HG03045 (cell line): ENCODE results near the gene THTPA.

Source experiments
- ATAC-seq: cut with Tn5 transposase; IDR thresholded peaks from one replicate; pipeline ENCODE4 v1.9.1; 2021; ENCODE audit warnings: mild to moderate bottlenecking, moderate library complexity; ENCODE audit not compliant: unreplicated experiment

Gene THTPA, protein sequence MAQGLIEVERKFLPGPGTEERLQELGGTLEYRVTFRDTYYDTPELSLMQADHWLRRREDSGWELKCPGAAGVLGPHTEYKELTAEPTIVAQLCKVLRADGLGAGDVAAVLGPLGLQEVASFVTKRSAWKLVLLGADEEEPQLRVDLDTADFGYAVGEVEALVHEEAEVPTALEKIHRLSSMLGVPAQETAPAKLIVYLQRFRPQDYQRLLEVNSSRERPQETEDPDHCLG

DNA sequence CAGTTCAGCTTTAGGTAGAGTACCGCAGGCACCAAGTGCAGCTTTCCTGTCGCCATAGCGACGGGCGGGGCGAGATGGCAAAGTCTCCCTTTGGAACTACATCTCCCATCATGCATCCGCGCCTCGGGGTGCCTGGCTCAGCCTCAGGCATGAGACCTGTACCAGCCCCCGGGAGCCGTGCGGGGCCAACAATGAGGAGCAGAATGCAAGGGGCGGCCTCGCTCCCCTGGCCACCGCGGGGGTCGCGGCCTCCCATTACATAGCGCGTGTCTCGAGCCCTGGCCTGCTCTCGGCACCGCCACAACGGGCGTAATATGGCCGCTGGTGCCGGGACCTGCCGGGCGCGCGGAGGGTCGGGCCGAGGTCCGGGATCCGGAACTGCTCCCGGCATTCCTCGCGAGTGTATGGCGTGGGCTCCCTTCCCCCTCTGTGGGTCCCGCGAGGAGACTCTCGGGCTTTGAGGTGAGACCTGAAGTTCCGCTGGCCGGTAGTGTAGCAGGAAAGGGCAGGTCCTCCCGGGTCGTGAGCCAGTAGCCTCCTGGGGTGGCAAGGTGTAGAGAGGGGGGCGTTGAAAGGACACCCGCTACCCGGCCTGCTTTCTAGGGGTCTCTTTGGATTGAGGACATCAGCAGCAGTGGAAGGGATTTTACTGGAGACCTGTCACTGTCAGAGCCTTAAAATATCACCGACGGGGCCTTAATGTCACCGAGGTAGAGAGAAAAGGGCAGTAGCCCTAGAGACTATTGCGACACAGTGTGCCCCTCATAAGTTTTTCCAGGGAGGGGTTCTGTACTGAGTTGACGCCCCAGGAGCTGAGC lies at the start of gene THTPA:
TSS of gene THTPA (plus strand) at position 390 of the 818 bp plus-strand sequence. CDS start 487 bp downstream, outside the sequence.
- peak; percentile 86 for ATAC-seq

DNA sequence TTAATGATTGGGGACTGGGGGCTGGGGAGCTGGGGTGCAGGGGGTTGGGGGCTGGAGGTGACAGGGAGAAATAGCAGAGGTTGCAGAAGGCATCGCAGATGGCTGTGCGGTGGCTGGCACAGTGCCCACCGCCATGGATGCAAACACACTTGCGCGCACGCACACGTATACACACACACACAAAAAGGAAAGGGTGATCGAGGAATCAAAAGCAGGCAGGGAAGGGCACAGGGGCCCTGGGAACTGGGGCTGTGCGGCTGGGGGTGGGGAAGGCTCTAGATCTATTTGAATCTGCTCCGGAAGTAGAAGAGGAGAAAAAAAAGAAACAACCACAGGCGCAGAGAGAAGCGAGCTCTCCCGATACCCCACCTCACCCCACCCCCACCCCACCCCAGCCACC lies 43.9 kb upstream of the THTPA start:
- ATAC-seq = no peak

DNA sequence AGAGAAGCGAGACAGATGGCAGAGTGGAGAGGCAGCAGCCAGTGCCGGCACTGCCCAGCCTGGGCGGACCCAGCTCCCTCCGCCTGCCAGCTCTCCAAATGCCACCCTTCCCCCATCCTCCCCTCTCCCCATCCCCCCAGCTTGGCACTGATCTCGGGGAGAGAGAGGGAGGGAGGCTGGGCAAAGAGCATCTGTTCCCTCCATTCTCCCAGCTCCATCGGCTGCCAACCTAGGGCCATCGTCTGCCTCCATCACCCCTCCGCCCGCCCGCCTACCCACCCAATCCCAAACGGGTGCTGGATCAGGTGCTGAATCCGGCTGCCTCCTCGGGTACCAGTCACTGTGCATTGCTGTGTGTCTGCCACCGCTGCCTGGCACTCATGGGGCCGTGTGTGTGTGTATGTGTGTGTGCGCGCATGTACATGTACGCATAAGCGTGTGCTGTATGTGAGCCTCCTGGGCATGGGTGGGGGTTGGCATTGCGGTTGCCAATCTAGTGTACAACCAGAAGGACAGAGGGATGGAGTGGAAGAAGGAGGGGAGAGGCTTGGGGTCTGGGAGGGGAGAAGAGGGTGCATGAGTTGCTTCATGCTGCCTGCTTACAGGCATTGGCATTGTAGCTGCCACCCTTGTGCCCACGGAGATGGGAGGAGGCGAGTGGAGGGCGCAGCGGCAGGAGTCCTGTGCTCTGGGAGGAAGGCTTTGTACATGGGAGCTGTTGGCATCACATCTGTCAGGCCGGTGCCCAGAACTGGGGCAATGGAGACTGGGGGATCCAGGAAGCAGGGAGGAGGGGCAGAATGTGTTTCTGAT lies 42.9 kb upstream of the THTPA start:
- no peak for ATAC-seq

DNA sequence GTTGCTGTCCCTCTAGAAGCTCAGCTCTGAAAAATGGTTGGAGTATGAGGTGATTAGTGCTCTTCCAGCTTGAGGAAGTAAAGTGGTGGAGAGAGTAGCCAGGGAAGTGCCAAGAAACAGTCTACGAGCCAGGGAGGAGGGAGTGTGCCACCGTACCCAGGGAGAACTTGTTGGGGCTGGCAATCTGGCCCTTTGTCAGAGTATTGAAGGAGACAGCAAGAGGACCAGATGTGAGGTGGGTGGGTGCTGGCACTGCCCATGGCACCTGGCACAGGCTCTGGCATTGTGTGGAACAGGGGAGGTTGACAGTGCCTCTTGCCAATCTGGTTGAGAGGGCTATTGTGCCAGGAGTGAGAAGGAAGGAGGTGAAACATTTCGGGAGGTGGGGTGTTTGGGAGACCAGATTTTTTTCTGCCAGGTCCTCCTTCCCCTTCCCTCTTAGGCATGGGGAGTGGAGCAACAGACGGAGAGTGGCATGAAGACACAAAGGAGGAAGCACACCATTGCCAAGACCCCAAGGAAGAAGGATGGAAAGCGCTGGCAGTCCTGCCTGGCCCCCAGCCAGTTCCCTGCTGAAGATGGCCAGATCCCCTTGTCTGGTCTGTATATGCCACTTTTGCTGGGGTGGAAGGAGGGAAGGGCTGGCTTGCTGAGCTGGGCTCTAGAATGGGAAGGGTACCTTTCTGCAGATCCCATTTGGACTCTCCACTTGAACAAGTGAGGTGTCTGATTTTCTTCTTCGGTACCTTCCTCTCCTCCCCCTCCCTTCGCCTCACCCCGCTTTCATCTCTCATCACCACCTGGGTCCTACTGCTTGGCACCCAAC lies 42.0 kb upstream of the THTPA start:
- ATAC-seq = no peak

DNA sequence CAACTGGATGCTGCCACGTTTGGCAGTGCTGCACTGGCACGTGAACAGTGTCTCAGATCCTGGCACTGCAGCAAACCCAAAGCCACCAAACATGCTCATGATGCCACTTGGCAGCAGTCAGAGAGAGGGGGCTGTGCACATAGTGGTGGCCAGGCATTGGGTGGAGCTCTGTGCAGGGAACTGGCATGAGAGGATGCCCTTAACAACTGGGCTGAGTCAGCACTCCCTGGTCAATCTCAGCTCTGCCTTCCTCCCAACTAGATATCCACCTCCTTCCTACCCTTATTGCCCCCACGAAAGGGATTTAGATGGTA lies 41.5 kb upstream of the THTPA start:
- no peak for ATAC-seq

DNA sequence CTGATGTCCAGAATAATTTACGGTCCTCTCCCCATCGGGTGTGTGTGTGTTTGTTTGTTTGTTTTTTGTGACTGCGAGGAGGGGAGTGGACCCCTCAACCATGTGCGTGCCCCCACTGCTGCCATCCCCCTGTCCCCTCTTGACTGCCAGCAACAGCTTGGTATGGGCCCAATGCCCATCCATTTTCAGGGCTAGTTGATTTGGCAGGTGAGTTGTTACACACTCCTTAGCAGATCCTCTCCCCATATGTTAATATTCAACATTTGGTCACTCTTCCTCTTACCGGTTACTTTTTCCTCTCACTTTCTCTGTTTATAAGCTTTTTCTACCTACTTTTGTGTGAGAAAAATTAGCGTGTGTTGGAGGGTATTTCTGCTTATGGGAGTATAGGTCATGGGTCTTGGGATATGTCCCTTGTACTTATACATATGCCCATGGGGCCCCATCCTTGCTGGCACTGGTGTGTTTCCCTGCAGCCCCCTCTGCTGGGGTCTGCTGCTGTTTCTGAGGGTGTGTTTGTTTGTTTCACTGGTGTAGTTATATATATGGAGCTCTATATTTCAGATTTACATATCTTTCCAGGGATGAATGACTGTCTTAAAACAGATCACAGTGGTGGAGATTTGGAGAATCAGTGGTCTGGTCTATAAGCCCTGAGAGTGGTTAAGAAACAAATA lies 38.3 kb upstream of the THTPA start:
- ATAC-seq = no peak

DNA sequence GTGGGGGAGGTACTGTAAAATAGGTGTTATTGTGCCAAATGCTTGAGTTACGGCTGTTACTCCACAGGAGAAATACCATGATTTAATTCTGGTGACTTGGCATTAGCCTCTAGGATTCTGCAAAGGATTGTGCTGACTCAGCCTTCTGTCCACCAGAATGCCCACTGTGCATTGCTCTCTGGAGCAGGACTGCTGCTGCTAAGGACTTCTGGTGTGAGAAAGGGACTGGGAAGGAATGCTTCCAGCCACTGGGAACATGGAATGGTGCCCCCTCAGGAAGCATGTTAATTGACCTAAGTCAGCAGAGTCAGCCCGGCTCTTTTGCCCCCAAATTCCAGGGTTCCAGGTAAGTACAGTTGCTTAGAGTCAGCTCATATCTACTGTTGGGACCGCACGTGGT lies 37.4 kb upstream of the THTPA start:
- no peak for ATAC-seq

DNA sequence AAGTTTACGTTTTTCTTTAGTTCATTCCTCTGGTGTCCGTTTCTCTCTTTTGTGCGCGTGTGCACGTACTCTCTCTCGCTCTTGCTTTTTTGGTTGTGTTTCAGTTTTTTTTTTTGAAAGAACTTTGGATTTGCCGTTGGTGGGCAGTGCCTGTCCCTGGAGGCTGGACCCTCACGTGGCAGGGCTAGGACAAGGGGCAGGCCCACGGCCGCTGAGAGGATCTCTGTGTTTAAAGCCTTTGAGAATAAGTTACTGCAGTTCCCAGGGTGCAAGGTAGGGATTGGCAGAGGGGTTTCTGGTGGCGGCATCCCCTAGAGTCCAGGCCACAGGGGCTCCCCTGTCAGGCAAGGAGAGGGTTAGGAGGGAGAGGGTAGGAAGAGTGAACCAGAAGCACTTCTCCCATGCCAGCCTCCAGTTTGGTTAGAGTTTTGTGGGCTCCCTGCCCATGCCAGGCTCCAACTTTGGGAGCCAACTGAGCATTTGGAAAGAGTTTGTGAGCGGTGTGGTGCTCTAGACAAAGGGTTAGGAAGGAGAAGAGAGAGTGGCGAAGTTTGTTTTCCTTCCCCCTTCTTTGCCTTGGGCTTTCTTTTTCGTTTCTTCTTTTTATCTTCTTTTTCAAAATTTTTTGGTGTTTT lies 35.1 kb upstream of the THTPA start:
- no peak for ATAC-seq

DNA sequence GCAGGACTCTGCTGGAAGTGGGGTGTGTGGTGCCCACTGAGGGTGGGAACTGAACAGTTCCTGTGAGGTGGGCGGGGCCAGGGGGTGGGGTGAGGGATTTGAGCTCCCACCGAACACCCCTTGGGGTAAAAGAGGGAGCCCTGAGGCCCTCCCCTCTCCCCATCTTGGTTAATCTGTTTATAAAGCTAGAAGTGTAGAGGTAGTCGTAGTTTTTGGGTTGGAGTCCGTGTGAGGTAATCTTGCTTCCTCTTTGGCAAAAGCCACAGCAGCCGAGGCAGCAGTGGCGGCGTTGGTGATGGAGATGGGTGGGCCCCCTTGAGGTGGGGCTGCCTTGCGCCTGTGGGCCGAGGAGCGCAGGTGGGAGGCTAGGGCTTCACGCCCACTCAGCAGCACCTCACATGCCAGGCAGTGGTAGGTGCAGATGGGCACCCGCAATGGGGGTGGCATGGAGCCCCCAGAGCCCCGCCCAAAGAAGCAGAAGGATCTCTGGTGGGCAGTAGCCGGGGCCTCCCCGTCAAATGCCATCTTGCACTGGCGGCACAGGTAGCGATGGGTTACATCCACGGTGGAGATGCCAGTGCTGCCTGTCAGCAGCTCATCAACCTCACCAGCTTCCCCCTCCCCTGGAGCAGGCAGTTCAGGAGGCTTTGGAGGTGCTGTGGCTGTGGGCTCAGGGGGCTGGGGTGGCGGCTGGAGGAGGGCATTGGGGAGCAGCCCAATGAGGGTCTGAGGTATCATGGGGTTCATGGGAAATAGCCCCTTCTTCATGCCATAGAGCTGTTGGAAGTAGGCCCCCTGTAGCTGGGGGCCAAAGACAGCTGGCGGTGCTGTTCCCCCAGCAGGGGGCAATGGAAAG lies 34.1 kb upstream of the THTPA start:
- ATAC-seq = no peak

DNA sequence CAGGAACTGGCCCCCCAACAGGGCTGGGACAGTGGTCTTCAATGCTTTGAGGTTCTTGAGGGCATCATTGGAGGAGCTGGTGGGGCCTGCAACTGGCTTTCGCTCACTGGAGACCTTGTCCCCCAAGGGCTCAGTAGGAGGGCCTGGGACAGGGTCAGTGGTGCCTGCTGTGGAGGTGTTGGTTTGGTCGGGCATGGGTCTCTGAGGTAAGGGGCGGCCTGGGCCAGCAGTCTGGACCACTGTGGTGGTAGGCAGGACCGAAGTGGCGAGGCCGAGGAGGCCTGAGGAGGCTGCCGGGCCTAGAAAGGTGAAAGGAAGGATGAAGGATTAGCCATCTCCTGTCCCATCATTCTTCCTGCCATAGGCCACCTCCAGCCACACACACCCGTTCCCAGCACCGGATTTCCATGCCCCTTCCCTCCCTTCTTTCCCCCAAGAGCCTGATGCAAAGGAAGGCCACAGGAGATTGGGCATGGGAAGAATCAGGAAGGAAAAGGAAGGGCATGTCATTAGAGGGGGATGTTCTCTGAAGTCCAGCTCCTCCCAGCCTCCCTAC lies 33.4 kb upstream of the THTPA start:
- no peak for ATAC-seq

DNA sequence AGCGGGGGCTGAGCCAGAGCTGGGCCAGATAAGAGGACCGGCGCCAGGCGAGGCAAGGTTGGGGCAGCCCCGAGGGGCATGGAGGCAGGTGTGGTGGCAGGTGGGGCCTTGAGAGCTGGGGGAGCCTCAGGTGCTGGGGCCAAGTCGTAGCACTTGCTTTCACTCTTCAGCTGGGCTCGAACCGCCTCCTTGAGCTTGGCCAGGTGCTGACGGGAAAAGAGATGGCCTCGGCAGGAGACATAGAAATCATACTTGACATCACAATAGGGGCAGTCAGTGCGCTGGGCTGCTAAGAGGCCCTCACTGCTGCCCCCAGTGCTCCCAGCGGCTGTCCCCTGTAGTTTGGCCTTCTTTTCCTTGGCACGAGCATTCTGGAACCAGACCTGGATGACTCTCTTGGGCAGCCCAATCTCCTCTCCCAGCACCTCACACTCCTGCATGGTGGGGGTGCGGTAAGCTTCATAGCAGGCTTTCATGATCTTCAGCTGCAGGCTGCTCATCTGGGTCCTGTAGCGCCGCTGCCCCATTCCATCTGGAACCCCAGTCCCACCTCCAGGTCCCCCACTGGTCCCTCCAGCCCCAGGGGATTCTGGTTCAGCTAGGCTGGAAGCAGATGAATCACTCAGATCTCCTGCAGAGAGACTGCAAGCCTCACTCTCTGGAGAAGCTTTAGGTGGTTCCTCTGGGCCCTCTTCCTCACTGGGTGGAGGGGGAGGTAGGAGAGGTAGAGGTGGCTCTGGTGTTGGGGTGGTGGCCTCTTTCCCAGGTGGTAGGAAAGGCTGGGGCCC lies 32.6 kb upstream of the THTPA start:
- no peak for ATAC-seq

DNA sequence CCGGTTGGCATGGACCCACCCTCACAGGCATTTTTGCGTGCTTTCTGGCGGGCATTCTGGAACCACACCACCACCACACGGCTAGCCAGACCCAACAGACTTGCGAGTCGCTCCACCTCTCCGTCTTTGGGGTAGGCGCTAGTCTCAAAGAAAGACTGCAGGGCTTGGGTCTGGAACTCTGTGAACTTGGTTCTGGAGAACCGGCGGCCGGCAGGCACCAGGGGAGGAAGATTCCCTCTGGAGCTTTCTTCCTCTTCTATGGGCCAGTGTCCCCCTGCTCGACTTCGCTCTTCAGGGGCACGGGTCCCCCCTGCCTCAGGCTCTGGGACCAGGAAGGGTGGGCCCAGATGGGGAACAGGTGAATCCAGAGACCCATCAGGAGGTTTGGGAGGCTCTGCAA lies 31.1 kb upstream of the THTPA start:
- ATAC-seq = no peak

DNA sequence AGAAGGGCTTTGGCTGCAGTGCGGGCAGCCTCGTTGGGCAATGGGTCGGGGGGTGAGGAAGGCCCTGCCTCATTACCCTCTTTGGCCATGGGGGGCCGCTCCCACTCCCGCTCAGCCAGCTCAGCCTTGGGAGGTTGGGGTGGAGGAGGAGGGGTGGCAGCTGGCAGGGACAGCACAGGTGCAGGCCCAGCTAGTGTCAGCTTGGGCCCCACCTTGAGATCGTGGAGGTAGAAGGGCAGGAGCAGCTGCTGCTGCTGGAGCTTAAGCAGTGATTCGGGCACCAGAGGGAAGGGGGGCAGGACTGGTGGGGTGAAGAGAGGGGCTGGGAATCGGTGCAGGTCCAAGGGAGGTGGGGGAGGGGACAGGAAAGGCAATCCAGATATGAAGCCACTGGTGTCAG lies 30.5 kb upstream of the THTPA start:
- no peak for ATAC-seq

DNA sequence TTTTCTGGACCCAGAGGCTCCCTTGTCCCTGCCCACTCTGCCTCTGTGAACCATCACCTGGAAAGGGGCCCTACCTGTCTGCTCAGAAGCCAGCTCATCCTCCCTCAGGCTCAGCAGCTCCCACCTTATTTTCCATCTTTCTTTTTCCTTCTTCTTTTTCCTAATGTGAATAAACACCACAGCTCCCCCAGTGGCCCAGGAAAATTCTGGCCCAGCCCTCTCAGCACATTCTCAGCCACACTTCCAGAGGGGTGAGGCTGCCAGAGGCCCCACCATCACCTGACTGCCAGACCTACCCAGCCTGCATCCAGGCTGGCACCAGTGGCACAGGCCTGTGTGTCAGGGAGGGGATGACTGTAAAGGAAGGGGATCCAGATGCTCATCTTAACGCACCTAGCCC lies 27.5 kb upstream of the THTPA start:
- no peak for ATAC-seq

DNA sequence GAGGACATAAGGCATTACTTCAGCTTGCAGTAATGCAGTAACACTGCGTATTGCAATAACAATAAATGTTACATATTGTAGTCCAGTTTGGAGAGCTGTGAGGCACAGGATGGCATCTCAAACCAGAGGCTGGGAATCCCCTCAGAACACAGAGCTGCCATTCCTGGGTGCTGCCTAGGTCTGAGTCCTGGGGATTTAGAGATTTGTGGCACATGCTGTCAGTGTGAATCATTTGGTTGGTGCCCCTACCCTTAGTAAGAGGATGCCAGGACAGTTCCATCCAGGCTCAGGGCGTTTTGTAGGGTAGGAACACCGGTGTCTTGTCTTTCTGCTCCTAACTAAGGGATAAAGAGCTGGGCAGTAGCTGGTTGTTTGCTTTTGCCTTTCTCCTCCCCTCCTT lies 27.1 kb upstream of the THTPA start:
- no peak for ATAC-seq

DNA sequence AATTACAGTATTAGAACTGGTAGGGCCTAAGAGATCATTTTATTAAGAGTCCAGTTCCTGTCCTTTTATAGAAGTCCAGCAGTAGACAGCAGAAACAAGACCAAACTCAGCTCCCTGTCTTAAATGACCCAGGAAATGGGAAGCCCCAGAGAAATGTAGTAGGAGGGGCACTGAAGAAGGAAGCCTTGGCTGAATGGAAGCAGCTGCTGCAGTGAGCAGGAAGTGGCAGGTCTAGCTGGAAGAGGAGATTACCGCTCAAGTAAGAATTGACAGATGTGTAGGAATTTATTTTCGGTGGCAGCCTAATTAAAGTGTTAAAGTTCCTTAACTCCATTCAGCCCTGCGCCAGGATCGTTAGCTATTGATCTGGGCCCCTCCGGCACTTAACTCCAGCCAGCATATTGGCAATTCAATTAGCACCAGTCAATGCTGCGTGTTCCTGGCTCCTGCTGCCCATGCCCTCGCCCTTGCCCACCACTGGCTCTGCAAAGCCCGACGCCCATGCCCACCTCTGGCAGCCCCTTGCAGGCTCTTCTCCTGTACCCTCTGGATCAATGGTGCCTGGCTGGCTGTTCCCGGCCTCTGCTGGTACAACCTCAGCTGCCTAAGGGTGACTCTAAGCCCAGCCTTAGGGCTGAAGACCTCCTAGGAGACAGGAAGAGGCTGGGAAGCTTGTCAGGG lies 25.6 kb upstream of the THTPA start:
- ATAC-seq = no peak

DNA sequence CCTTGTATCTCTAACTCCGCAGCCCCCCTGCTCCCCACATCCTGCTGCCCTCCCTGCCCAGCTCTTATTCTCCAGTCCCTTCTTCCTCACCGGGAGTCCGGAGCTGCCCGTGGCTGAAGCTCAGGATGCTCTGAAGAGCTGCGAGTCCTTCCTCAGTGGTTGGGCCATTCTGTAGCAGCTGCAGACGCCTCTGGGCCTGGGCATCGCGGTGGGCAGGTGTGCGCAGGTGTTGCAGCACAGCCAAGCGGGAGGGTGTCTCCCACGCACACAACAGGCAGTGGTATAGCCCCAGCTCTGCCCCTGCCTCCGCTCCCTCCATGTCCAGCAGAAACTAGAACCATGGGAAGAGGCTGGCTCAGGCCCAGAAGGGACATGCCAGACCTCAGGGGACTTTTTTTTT lies 24.7 kb upstream of the THTPA start:
- no peak for ATAC-seq
